Adipose tissue (tissue), 3 donors: ENCODE results near the gene MIA. TPM values are rescaled to one million over a fixed set of nuclear protein-coding genes. Genes with fewer than 3 reads are reported as not detected.

Source experiments
- H3K27ac ChIP-seq: one replicate; pipeline ENCODE4 v1.5.1; 2013; ENCODE audit warnings: low read depth, low read length
- WGBS, 3 donors: extraction: QIAGEN DNeasy Blood & Tissue Kit; methylation state at CpG; one replicate each; pipeline ENCODE4 v1.1.7; 2013; 5-methylcytosine and 5-hydroxymethylcytosine counted together
- polyA plus RNA-seq, 3 donors: library from polyadenylated mRNA; stranded (reverse); fragments of 200-250 nt; gene quantifications; one replicate each; pipeline ENCODE4 v1.2.3, GENCODE V29; 2013
- donor health status: healthy with polysubstance abuse.
- donor health status: Bipolar disorder and iron deficiency.
- donor health status: healthy.

Gene MIA
- polyA plus RNA-seq, 3 donors = 0.61 to 0.67 TPM; not detected in 1

GRCh38 chr19:40798683-40799557 lies 23.6 kb downstream of the MIA start, which contains the start of gene EGLN2:
Gene EGLN2, plus strand, starts transcription at chr19:40799191. Its CDS starts 1,382 bp downstream, at chr19:40800573.
- WGBS, 3 donors = 1% methylated on average over 47 to 108 of the region's 110 CpGs
- no peak within 1 kb of the TSS for H3K27ac ChIP-seq

DNA sequence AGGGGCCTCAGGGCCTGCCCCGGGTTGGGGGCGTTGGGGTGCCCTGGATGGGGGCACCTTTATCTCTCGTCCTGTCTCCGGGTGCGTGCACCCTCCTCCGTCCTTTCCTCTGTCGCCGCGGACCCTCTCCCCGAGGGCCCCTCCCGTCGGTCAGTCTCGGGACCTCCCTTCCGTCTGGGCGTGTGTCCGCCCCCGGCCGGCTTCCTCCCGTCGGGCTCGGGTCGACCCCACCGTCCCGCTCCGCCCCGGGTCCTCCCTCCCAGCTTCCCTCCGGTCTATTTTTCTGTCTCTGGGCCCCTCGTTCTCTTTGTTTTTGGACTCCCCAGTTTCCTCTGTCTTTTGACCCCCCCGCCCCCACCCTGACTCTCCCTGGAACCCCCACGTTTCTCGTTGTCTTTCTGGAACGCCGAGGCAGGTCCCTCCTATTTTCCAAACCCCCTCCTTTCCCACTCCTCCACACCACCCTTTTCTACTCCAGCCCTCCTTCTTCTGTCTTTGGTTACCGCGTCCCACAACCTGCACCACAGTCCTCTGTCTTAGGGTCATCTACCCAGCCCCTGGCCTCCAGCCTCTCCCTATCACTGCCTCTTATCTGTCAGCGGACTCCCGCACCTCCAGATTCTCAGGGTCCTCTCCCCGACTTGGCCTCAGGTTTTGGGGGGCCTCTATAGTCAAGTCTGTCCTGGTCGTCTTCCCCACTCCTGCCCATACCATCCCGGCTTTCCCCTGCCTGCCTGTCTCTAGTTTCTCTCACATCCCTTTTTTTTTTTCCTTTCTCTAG lies 24.4 kb downstream of the MIA start:
- H3K27ac ChIP-seq = no peak overlapping the region
- WGBS, 3 donors = 1 to 4% (median 2%) methylated on average over 37 to 40 of the region's 40 CpGs

DNA sequence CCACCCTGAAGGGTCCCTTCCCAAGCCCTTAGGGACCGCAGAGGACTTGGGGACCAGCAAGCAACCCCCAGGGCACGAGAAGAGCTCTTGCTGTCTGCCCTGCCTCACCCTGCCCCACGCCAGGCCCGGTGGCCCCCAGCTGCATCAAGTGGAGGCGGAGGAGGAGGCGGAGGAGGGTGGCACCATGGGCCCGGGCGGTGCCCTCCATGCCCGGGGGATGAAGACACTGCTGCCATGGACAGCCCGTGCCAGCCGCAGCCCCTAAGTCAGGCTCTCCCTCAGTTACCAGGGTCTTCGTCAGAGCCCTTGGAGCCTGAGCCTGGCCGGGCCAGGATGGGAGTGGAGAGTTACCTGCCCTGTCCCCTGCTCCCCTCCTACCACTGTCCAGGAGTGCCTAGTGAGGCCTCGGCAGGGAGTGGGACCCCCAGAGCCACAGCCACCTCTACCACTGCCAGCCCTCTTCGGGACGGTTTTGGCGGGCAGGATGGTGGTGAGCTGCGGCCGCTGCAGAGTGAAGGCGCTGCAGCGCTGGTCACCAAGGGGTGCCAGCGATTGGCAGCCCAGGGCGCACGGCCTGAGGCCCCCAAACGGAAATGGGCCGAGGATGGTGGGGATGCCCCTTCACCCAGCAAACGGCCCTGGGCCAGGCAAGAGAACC lies 25.1 kb downstream of the MIA start:
- WGBS, 3 donors = 62 to 75% (median 62%) methylated on average over 27 of the region's 27 CpGs
- no peak overlapping the region for H3K27ac ChIP-seq

DNA sequence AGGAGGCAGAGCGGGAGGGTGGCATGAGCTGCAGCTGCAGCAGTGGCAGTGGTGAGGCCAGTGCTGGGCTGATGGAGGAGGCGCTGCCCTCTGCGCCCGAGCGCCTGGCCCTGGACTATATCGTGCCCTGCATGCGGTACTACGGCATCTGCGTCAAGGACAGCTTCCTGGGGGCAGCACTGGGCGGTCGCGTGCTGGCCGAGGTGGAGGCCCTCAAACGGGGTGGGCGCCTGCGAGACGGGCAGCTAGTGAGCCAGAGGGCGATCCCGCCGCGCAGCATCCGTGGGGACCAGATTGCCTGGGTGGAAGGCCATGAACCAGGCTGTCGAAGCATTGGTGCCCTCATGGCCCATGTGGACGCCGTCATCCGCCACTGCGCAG lies 25.7 kb downstream of the MIA start:
- WGBS, 3 donors = 73 to 86% (median 77%) methylated on average over 23 to 27 of the region's 27 CpGs
- no peak overlapping the region for H3K27ac ChIP-seq

GRCh38 chr19:40801426-40802299 lies 26.3 kb downstream of the MIA start:
- 39 to 51% (median 46%) methylated on average over 12 to 13 of the region's 13 CpGs for WGBS, 3 donors
- H3K27ac ChIP-seq = no peak overlapping the region

GRCh38 chr19:40802300-40803169 lies 27.2 kb downstream of the MIA start:
- no peak overlapping the region for H3K27ac ChIP-seq
- 18 to 30% (median 21%) methylated on average over 11 of the region's 11 CpGs for WGBS, 3 donors

DNA sequence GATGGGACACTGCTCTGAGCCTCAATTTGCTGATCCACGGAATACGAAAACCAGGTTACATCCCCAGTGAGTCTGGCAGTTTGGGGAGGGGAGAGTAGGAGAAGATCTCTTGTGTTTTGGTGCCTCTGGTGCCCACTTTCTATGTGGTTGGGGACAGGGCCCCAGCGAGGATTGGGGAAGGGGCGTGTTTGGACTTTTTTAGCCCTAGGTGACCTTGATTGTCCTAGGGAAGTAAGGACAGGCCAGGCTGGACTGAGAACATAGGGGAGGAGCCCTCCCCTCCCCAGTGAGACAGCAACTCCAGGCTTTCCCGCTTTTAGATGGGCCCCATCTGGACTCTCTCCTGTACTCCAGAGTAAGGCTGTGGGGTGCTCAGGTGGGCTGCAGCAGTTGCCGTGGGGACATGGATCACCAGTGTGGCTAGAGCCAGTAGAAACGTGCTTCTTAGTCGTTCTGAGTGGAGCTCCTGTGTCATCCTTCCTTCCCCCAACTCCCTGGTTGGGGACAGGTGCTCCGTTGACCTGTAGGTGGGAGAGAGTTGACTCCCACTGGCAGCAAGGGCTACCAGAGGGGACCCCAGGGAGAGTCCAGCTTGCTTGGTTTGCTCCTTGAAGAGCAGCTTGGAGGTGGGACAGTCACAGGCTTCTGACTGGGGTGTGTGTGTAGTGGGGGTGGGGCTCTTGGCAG lies 28.0 kb downstream of the MIA start:
- no peak overlapping the region for H3K27ac ChIP-seq
- whole genome bisulfite sequencing, 3 donors = 29 to 48% (median 38%) methylated on average over 9 of the region's 9 CpGs

DNA sequence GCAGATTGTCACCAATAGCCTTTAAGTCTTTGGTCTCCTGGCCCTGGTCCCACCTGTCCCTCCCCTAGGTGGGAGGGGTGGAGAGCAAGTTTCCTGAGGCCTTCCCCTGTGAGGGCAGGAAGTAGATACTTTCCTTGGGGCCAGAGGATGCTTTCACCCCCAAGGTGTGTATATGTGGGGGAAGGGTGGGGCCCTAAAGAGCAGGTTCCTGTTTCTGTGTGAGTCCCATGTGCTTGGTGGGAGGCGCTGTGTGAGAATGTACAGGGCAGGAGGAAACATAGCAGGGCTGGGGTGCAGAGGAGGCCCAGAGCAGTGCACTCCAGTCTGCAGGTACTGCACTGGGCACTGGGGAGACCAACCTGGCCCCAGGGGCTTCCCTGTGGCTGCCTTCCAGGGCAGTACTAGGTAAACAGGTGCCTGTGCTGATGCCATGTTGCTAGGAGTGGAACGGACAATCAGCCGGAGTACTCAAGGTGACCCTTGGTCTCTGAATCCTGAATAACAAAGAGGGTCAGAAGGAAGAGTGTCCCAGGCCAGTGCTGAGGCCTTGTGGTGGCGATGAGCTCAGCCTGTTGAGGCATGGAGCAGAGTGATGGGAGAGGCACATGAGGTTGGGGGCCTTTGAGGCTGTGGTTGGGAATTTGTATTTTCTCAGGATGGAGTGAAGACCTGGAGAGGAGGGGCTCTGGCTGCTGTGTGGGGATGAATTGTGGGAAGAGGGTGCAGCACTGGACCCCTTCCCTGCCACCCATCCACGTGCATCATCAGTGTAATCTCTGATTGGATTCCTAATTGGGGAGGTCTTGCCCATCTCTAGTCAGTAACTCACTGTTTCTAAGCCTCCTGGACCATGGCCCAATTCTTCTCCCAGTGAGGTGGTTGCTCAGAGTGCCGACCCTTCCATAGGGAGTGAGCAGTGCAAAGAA lies 28.8 kb downstream of the MIA start:
- H3K27ac ChIP-seq = no peak overlapping the region
- 55 to 79% (median 71%) methylated on average over 6 of the region's 6 CpGs for WGBS, 3 donors

DNA sequence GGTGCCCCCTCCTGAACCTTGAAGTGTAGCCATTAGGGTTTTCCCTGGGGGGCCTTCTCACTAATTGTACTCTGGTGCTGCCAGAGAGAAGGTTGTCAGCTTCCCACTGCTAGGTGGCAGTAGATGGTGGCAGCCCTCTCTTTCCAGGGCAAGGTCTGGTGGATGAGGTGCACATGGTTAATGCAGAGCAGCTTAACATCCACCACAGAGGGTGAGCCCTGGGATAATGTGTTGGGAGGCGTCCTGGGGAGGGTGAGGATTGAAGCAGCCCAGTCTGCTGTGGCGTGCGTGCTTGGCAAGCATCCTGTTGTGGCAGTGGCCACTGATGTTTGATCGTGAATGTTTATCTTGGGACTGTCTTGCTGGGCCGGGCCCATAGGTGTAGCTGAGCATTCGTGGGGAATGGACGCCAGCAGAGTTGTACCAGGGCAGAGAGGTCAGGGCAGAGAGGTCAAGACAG lies 29.5 kb downstream of the MIA start:
- no peak overlapping the region for H3K27ac ChIP-seq
- WGBS, 3 donors = 19 to 71% (median 58%) methylated on average over 7 of the region's 7 CpGs

GRCh38 chr19:40805258-40805868 lies 30.0 kb downstream of the MIA start:
- 51 to 71% (median 58%) methylated on average over 2 of the region's 2 CpGs for WGBS, 3 donors
- peak overlapping the region; percentile 76 for H3K27ac ChIP-seq

GRCh38 chr19:40806423-40807146 lies 31.3 kb downstream of the MIA start:
- H3K27ac ChIP-seq = peak overlapping the region; percentile 76
- WGBS, 3 donors = 20 to 45% (median 30%) methylated on average over 25 to 26 of the region's 26 CpGs

DNA sequence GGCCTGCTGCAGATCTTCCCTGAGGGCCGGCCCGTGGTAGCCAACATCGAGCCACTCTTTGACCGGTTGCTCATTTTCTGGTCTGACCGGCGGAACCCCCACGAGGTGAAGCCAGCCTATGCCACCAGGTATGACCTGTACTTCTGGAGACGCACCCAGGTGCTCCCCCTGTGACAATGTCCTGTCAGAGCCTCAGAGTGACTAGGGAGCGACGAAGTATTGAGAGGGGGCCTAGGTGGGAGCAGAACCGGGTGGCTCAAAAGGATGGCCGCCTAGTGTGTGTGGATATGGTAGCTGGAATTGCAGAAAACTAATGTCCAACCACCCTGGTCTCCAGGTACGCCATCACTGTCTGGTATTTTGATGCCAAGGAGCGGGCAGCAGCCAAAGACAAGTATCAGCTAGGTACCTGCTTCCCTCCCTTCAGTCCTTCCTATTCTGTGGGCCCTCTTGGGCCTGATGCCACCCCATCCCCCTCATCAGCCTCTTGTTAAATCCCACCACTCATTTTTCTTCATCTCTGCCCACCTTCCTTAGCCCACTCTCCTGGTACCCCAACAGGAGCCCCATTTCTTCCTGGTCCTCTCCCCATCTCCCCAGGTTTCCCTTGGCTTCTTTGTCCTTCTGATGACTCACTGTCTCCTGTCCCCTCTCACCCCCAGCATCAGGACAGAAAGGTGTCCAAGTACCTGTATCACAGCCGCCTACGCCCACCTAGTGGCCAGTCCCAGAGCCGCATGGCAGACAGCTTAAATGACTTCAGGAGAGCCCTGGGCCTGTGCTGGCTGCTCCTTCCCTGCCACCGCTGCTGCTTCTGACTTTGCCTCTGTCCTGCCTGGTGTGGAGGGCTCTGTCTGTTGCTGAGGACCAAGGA lies 32.1 kb downstream of the MIA start:
- 67 to 72% (median 68%) methylated on average over 18 of the region's 18 CpGs for WGBS, 3 donors
- H3K27ac ChIP-seq = no peak overlapping the region

DNA sequence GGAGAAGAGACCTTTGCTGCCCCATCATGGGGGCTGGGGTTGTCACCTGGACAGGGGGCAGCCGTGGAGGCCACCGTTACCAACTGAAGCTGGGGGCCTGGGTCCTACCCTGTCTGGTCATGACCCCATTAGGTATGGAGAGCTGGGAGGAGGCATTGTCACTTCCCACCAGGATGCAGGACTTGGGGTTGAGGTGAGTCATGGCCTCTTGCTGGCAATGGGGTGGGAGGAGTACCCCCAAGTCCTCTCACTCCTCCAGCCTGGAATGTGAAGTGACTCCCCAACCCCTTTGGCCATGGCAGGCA lies 32.7 kb downstream of the MIA start:
- WGBS, 3 donors = 63 to 89% (median 89%) methylated on average over 2 of the region's 2 CpGs
- no peak overlapping the region for H3K27ac ChIP-seq

GRCh38 chr19:40808497-40808896 lies 33.2 kb downstream of the MIA start:
- H3K27ac ChIP-seq = no peak overlapping the region
- 85 to 91% (median 88%) methylated on average over 5 of the region's 5 CpGs for WGBS, 3 donors
